MM.1S (cell line): ENCODE results near the gene ZBTB2.
A peak's percentile ranks its signal among the peaks of the same experiment; 100 is the strongest.

Source experiments
- DNase-seq: peaks from one replicate; pipeline ENCODE4 v3.0.0-alpha.2; 2015
- H2AFZ ChIP-seq: fragments of 300-600 bp; sonication (generic); 2 replicates; pipeline ENCODE4 v1.6.0; 2016; ENCODE audit warnings: antibody characterized with exemption, low read length
- H3F3A ChIP-seq: fragments of 300-600 bp; sonication (generic); 2 replicates; pipeline ENCODE4 v1.6.1; 2016; ENCODE audit warnings: mild to moderate bottlenecking, antibody characterized with exemption, low read length, moderate library complexity, mixed read lengths; ENCODE audit not compliant: insufficient read depth
- H3K27ac ChIP-seq: fragments of 300-600 bp; sonication (generic); 2 replicates; pipeline ENCODE4 v1.5.1; 2016; ENCODE audit warnings: mild to moderate bottlenecking, low read length
- H3K27me3 ChIP-seq: fragments of 300-600 bp; sonication (generic); replicated peaks from 2 replicates; pipeline ENCODE4 v1.6.0; 2016; ENCODE audit warnings: low read length; ENCODE audit not compliant: insufficient read depth
- H3K36me3 ChIP-seq: fragments of 300-600 bp; sonication (generic); replicated peaks from 2 replicates; pipeline ENCODE4 v1.6.1; 2016; ENCODE audit warnings: mild to moderate bottlenecking, low read length, mixed read lengths; ENCODE audit not compliant: insufficient read depth
- H3K4me1 ChIP-seq: fragments of 300-600 bp; sonication (generic); 2 replicates; pipeline ENCODE4 v1.6.1; 2016; ENCODE audit warnings: low read length, mixed read lengths
- H3K4me2 ChIP-seq: fragments of 300-600 bp; sonication (generic); 2 replicates; pipeline ENCODE4 v1.6.0; 2016; ENCODE audit warnings: low read depth, low read length
- H3K4me3 ChIP-seq: fragments of 300-600 bp; sonication (generic); 2 replicates; pipeline ENCODE4 v1.5.1; 2016; ENCODE audit warnings: low read length, mixed read lengths
- H3K79me2 ChIP-seq: fragments of 300-600 bp; sonication (generic); 2 replicates; pipeline ENCODE4 v1.6.1; 2016; ENCODE audit warnings: mixed run types, low read length, mixed read lengths
- H3K9ac ChIP-seq: fragments of 300-600 bp; sonication (generic); 2 replicates; pipeline ENCODE4 v1.6.1; 2016; ENCODE audit warnings: low read length, mixed read lengths
- H3K9me2 ChIP-seq: fragments of 300-600 bp; sonication (generic); replicated peaks from 2 replicates; pipeline ENCODE4 v1.6.1; 2016; ENCODE audit warnings: mild to moderate bottlenecking, low read length, mixed read lengths; ENCODE audit not compliant: insufficient read depth
- H3K9me3 ChIP-seq: fragments of 300-600 bp; sonication (generic); replicated peaks from 2 replicates; pipeline ENCODE4 v1.6.1; 2016; ENCODE audit warnings: mild to moderate bottlenecking, low read length, mixed read lengths; ENCODE audit not compliant: insufficient read depth
- H4K20me1 ChIP-seq: fragments of 300-600 bp; sonication (generic); 2 replicates; pipeline ENCODE4 v1.6.1; 2016; ENCODE audit warnings: mild to moderate bottlenecking, low read length, moderate library complexity, mixed read lengths; ENCODE audit not compliant: insufficient read depth
- EZH2 ChIP-seq: fragments of 300-600 bp; sonication (generic); optimal IDR thresholded peaks from 2 replicates; pipeline ENCODE3; 2017; ENCODE audit warnings: low read depth, mild to moderate bottlenecking, antibody characterized with exemption, low read length, mixed read lengths
- EZH2phosphoT487 ChIP-seq: fragments of 300-600 bp; sonication (generic); IDR thresholded peaks from 2 replicates; pipeline ENCODE4 v1.6.1; 2018; ENCODE audit warnings: antibody characterized with exemption, low read length
- TF ChIP-seq, protein P1 (sequence below): fragments of 300-600 bp; sonication (generic); IDR thresholded peaks from 2 replicates; pipeline ENCODE4 v1.5.1; 2016; ENCODE audit warnings: antibody characterized with exemption, low read length, mixed read lengths

Gene ZBTB2

GRCh38 chr6:151399679-151400078 is 8.3 kb upstream of the ZBTB2 start:
- Histone ChIP-seq H3K4me2 (no peak overlapping the region), H3K27ac (no peak overlapping the region), H3K9me2 (no peaks in the 10 kb centered on the region), H4K20me1 (no peaks in the 10 kb centered on the region), H3K36me3 (no peaks in the 10 kb centered on the region), H3K27me3 (no peaks in the 10 kb centered on the region), H3F3A (no peaks in the 10 kb centered on the region), H3K79me2 (peaks cover 75% of the 10 kb centered on the region), H3K9me3 (no peaks in the 10 kb centered on the region), H3K4me3 (no peak overlapping the region), H3K9ac (no peak overlapping the region), H2AFZ (no peak overlapping the region), H3K4me1 (no peaks in the 10 kb centered on the region)
- no peak for DNase-seq
- TF ChIP-seq EZH2 (no peak), EZH2phosphoT487 (no peak)
- TF ChIP-seq, protein P1, sequence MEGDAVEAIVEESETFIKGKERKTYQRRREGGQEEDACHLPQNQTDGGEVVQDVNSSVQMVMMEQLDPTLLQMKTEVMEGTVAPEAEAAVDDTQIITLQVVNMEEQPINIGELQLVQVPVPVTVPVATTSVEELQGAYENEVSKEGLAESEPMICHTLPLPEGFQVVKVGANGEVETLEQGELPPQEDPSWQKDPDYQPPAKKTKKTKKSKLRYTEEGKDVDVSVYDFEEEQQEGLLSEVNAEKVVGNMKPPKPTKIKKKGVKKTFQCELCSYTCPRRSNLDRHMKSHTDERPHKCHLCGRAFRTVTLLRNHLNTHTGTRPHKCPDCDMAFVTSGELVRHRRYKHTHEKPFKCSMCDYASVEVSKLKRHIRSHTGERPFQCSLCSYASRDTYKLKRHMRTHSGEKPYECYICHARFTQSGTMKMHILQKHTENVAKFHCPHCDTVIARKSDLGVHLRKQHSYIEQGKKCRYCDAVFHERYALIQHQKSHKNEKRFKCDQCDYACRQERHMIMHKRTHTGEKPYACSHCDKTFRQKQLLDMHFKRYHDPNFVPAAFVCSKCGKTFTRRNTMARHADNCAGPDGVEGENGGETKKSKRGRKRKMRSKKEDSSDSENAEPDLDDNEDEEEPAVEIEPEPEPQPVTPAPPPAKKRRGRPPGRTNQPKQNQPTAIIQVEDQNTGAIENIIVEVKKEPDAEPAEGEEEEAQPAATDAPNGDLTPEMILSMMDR = no peak

GRCh38 chr6:151393410-151393809 is 2.1 kb upstream of the ZBTB2 start:
- Histone ChIP-seq H2AFZ (no peak overlapping the region), H3K4me1 (peaks cover 5% of the 10 kb centered on the region; the same call in 1 of the 2 replicates), H3K9me2 (no peaks in the 10 kb centered on the region), H3K9me3 (no peaks in the 10 kb centered on the region), H3K4me3 (no peak overlapping the region), H3K36me3 (no peaks in the 10 kb centered on the region), H3K79me2 (peaks cover 72% of the 10 kb centered on the region), H3K4me2 (peak overlapping the region; percentile 87; the same call in 1 of the 2 replicates), H3K27me3 (no peaks in the 10 kb centered on the region), H3K27ac (no peak overlapping the region), H3K9ac (no peak overlapping the region), H3F3A (peaks cover 25% of the 10 kb centered on the region), H4K20me1 (no peaks in the 10 kb centered on the region)
- no peak for TF ChIP-seq EZH2
- no peak for TF ChIP-seq EZH2phosphoT487
- TF ChIP-seq, protein P1 = no peak
- no peak for DNase-seq

DNA sequence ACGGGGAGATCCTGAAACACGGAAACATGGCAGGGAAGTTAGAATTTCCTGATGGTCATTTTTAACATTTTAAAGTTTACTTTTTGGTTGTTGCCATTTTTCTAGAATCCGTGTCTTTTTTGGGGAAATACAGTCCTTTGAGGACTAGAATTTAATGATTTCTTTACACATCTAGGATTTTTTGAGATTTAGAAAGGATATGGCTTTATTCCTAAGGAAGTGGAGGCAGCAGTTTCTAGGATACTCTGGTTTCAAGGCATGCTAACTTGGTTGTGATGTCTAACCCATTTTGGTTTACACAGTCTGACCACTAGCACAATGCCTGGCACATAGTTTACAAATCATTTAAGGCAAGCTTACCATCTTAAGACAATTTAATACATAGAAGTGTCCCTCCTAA is 1.1 kb upstream of the ZBTB2 start:
- H3K27ac ChIP-seq = peak overlapping the region; percentile 69; the same call in 1 of the 2 replicates
- H2AFZ ChIP-seq = no peak overlapping the region
- peak overlapping the region; percentile 57; the same call in 1 of the 2 replicates for H3K9ac ChIP-seq
- peak overlapping the region; percentile 60 for H3K4me3 ChIP-seq
- DNase-seq = peak; percentile 6
- H3K36me3 ChIP-seq = no peaks in the 10 kb centered on the region
- H3K4me2 ChIP-seq = peak overlapping the region; percentile 87
- no peaks in the 10 kb centered on the region for H3K9me2 ChIP-seq
- peaks cover 25% of the 10 kb centered on the region for H3F3A ChIP-seq
- peaks cover 72% of the 10 kb centered on the region for H3K79me2 ChIP-seq
- TF ChIP-seq, protein P1 = no peak
- TF ChIP-seq EZH2 (no peak), EZH2phosphoT487 (no peak)
- no peaks in the 10 kb centered on the region for H3K9me3 ChIP-seq
- no peaks in the 10 kb centered on the region for H4K20me1 ChIP-seq
- peaks cover 5% of the 10 kb centered on the region; the same call in 1 of the 2 replicates for H3K4me1 ChIP-seq
- H3K27me3 ChIP-seq = no peaks in the 10 kb centered on the region
